HG03520 (cell line): ENCODE results near the gene TRANK1.
"Not testable (repeated sequence)": the region's sequence is repeated elsewhere in the genome, so short reads cannot be mapped to it uniquely, and the experiment has no call there.

ENCODE experiments used
- ATAC-seq: cut with Tn5 transposase; IDR thresholded peaks from one replicate; pipeline ENCODE4 v1.9.1; 2021; ENCODE audit warnings: mild to moderate bottlenecking, moderate library complexity; ENCODE audit not compliant: unreplicated experiment

TRANK1 gene

DNA sequence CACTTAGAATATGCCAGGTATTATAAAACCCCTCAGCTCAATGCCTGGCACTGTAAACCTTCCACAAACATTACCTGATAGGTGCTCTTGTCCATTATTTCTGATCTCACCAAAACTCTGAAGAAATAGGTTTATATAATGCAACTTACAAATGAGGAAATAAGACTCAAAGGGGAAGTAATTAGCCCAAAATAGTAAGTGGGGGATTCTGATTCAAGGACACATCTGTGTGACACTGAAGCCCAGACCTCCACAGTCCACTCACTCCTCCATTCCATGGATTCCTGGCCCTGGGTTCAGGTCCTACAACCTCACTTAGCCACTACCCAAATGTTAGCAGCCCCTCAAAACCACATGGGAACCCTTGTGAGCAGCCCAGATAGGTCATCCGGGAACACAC is 49.9 kb downstream of the TRANK1 start:
- no peak for ATAC-seq

- no peak for ATAC-seq
These were observed 51.0 kb downstream of the TRANK1 start for GRCh38 chr3:36893826-36894225.

DNA sequence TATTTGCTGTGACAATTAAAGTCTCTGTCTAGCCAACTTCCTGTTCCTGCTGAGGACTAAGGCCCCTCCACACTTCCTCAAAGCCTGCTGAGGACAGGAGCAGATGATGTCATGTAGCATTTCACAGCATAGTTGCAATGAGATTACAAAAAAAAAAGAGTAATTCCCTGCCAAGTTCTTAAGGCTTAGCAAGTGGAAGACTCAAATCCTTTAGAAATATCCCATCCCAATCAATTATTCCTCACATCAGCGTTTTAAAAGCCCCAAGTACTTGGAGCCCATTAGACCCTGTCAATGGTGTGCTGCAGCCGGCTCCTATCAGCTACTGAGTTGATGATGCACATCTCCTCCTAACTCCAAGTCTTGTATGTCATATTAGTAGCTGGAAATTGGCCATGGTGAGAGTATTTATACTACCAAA is 51.7 kb downstream of the TRANK1 start:
- no peak for ATAC-seq

DNA sequence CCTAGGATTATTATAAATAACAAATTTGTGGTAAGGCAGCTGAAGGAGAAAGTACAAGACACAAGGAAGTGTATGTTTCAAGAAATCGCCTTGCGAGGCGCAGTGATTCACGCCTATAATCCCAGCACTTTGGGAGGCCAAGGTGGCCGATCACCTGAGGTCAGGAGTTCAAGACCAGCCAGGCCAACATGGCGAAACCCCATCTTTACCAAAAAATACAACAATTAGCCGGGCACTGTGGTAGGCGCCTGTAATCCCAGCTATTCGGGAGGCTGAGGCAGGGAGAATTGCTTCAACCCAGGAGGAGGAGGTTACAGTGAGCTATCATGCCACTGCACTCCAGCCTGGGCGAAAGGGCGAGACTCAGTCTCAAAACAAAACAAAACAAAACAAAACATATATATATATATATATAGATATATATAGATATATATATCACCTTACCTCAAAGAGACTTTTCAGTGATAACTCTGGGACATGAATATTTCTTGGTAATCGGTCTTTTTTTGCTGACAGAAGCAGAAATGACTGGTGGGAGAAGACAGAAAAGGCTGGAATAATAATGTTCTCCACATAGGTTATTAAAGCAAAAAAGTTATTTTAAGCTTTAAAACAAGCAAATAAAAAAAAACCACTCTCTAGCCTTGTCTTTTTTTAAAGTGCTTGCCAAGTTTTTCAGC is 52.3 kb downstream of the TRANK1 start:
- ATAC-seq: no peak

- ATAC-seq: peak; percentile 80
These were observed 53.1 kb downstream of the TRANK1 start for GRCh38 chr3:36891701-36892160.

DNA sequence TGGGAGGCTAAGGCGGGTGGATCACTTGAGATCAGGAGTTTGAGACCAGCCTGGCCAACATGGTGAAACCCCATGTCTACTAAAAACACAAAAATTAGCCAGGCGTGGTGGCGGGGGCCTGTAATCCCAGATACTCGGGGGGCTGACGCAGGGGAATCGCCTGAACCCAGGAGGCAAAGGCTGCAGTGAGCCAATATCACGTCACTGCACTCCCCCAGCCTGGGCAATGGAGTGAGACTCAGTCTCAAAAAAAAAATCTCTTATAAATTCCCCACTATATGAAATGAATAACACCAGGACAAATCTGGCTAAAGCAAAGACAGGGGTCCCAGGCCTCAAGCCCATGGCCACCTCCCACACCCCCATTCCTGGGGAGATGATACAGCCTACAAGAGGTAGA is 53.8 kb downstream of the TRANK1 start:
- ATAC-seq: not testable (repeated sequence)

GRCh38 chr3:36890261-36890660 is 54.6 kb downstream of the TRANK1 start:
- no peak for ATAC-seq

DNA sequence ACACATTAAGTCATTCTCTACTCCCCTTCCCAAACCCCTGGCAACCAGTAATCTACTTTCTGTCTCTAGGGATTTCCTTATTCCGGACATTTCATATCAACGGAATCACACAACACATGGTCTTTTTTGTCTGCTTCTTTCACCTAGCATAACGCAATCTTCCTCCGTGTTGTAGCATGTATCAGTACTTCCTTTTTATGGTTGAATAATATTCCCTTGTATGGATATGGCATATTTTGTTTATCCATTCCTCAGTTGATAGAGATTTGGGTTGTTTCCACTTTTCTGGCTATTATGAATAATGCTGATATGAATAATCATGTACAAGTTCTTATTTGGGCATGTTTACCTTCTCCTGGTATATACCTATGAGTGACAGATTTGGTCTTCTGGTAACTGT is 63.1 kb downstream of the TRANK1 start:
- no peak for ATAC-seq

GRCh38 chr3:36879842-36880241 is 65.0 kb downstream of the TRANK1 start:
- not testable (repeated sequence) for ATAC-seq

GRCh38 chr3:36877930-36878685 is 66.7 kb downstream of the TRANK1 start:
- no peak for ATAC-seq

DNA sequence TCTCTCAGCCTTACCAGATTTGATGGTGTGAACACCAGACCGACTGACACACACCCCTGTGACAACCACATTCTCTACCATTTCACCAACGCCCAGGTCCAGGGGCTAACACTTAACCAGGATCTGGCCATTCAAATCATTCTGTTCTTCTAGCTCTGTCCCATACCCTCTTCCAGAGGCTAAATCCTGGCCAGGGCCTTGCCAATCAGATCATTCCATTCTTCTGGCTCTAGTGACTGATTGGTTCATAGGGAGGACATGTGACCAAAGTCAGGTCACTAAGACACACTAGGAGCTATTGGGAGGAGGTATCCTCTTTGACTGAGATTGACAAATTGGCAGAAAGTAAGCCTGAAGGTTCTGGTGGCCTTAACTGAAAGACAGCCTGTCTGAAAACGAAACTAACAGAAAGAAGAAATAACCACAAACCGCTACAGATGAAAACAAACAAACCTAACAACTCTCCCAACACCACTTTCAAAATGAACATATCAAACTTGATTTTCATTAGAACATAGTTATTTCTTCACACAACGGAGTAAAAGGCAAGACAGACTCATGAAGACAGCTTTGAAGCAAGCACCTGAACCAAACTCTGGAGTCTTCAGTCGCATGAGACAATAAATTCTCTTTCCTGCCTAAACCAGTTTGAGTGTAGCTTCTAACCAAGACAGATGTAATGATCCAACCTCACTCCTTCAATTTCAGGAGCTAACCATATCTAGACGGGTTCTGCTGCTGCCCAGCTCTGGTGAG is 68.5 kb downstream of the TRANK1 start:
- peak; percentile 99 for ATAC-seq

DNA sequence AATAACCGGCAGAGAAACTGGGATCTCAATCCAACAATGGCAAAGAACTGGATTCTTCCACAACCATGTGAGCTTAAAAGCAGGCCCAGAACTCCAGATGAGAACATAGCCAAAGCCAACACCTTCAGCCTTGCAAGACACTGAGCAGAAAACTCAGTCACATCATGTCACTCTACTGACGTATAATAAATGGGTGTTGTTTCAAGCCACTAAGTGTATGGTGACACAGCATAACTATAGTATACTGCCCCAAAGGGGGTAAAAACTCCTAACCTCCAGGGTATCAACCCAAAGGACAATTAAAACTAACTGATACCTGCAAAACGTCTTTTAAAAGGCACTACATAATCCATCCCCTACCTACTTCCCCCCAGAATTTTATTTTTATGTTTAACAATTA is 69.5 kb downstream of the TRANK1 start:
- no peak for ATAC-seq

DNA sequence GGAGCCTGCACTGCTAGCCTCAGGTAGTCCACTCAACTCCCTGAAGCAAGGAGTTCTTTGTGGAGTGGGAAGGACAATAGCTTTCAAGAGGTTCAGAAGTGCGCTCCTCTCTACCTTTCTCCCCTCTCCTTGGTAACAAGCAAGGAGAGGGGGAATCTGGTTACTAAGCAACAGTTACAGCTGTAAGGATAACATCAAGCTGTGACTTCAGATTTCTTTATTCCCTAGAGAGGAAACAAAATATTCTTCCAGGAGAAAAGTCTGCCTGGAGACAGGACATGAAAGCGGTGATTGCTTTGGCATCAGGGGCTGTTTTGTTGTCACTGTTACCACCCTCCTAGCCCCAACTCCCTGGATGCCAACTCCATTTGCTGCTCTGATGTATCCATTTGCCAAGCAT is 70.4 kb downstream of the TRANK1 start:
- no peak for ATAC-seq

DNA sequence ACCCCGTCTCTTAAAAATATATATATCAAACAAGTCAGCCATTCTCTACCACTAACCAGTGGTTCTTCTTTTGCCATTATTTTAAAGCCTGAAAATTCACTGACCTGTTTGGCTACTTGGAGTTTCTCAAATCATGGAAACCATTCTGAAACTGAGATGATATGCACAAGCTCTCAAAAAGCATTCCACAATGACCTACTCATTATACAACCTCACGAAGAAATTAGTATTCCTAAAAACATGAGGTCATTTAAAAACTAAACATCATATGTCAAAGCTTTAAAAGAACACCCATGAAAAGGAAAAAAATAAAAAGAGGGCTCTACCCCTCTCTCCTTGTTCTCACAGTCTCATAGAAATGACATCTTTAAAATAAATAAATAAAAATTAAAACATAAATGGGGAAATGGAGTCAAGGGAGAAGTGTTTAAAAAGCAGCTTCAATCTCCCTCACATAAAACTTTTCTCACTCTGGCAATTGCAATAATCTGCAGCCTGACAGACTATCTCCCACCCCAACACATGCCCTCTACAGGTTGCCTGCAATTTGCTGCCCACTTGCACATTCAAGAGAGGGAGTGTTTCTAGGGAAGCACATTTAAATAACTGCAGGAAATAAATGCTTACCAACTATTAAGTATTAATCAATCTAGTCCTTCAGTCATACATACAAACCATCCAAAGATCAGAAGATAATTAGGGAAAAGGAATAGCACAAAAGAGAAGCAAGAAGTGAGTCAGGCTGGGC is 73.3 kb downstream of the TRANK1 start:
- no peak for ATAC-seq

- peak; percentile 92 for ATAC-seq
These were observed 76.0 kb downstream of the TRANK1 start for GRCh38 chr3:36868614-36869436.

DNA sequence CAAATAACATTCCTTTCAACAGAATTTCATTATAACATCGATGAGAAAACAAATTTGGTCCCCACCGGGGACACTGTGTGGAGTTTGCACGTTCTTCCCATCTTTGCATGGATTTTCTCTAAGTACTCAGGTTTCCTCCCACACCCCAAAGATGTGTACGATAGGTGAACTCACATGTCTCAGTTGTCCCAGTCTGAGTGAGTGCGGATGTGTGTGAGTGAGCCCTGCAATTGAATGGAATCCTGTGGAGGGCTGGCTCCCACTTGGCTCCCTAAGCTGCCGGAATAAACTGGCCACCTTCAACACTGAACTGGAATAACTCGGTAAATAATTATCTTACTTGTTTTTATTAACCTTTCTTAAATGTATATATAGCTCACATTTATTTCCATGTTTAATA is 77.0 kb downstream of the TRANK1 start:
- ATAC-seq: no peak

- no peak for ATAC-seq
These were observed 78.5 kb downstream of the TRANK1 start for GRCh38 chr3:36866368-36866767.

DNA sequence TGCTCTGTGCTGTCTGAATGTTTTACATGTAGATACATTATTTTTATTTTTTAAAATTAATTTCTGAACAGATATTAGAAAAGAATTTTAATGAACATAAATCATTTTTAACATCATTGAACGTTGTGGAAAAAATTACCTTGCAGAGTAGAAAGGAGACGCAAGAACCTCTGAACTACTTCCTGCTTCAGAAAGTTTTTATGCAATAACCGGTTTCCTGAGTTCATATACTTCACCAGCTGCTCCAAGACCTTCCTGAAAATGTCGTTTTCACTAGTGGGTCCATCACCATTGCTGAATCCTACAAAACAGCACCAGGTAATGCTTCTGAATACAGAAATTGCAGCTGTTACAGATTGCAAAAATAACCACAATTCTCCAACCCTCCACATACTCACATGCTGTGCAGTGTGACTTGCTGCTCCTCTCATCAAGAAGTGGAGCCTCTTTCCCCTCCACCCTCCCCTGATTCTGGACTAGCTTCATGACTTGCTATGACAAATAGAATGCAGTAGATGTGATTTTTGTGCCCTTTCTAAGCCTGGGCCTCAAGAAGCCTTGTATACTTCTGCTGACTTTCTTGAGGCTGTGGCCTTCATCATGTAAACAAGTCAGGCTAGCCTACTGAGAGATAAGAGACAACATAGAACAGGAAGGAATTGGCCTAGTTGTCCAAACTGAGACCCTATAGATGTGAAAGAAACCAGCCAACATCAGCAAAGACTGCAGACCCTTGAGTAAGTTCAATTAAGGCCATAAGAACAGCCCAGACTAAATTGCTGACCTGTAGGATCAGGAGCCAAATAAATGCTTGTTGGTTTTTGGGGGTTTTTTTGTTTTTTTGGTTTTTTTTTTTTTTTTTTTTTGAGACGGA is 80.4 kb downstream of the TRANK1 start:
- ATAC-seq: no peak

DNA sequence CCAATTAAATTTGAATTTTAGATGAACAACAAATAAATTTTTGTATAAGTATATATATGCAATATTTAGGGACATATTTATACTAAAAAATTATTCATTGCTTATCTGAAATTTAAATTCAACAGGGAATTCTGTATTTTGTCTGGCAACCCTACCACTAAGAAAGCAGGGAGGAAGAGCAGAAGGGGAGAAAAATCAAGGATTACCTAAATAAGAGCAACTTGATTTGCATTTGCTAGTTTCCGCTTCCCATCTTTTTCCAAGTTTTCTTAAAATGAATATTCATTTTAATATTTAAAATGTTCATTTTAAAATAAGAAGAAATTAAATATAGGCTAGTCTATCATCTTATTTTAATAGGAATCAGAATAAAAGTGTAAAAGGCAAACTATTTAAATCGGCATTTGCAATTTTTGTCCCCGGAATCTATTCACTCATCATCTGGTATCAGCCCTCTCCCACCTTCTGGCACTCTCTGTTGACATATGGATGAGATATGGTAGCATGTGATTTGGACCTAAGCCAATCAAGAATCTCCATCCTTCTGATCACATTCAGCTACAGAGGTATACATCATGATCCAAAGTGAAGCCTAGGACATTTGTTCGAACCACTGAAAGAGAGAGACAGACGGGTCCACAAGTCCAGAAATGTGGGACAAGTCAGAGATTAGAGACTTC is 82.6 kb downstream of the TRANK1 start:
- no peak for ATAC-seq
